ENCODE measurements around the gene SLC39A1. TPM values are rescaled to one million over a fixed set of nuclear protein-coding genes. Genes with fewer than 3 reads are reported as not detected.

SLC39A1 gene
- total and polyA plus RNA-seq, 2 experiments from 2014 or later, result 87.3 to 220 TPM

- no peak for TF ChIP-seq ZNF462 (CRISPR knock-in tag; IDR thresholded peaks at IDR 0.05)
- TF ChIP-seq ZNF114 (CRISPR knock-in tag; IDR thresholded peaks at IDR 0.05), result no peak
- TF ChIP-seq STAT1 (IDR thresholded peaks at IDR 0.05; ENCODE audit: unreplicated experiment), result no peak
- no peak for TF ChIP-seq NANOG (IDR thresholded peaks at IDR 0.05; ENCODE audit: borderline replicate concordance)
- no peak for TF ChIP-seq REST (IDR thresholded peaks at IDR 0.05; ENCODE audit: unreplicated experiment)
- TF ChIP-seq ETS1 (IDR thresholded peaks at IDR 0.05), result no peak
These were observed 48.8 kb upstream of the SLC39A1 start (continued) for GRCh38 chr1:154012129-154012528.
